EL (cell line): ENCODE data around the gene MED9.
"Not testable (repeated sequence)": the region's sequence is repeated elsewhere in the genome, so short reads cannot be mapped to it uniquely, and the experiment has no call there.

ENCODE experiments used
- DNase-seq: peaks from one replicate; pipeline ENCODE4 v3.0.0-alpha.2; 2016

The MED9 gene

GRCh38 chr17:17456251-17456650 lies 20.5 kb upstream of the MED9 start:
- DNase-seq, result no peak

DNA sequence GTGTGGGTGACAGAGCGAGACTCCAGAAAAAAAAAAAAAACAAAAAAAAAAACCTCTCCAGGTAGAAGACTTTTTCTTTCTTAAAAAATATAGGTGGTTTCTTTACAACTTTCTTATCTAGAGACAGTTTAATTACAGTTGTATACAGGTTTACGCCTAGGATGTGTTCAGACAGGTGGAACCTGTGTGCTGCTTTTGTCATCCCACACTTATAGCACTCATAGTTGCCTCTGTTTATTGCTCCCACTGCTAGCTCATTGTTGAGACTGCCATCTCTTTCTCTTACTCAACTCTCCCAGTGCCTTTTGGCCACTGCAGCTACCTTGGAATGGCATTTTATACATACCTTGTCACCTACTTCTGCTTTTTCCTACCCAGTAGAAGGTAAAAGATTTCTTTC lies 19.1 kb upstream of the MED9 start:
- DNase-seq, result no peak

- DNase-seq, result no peak
These were observed 16.8 kb upstream of the MED9 start for GRCh38 chr17:17460038-17460437.

DNA sequence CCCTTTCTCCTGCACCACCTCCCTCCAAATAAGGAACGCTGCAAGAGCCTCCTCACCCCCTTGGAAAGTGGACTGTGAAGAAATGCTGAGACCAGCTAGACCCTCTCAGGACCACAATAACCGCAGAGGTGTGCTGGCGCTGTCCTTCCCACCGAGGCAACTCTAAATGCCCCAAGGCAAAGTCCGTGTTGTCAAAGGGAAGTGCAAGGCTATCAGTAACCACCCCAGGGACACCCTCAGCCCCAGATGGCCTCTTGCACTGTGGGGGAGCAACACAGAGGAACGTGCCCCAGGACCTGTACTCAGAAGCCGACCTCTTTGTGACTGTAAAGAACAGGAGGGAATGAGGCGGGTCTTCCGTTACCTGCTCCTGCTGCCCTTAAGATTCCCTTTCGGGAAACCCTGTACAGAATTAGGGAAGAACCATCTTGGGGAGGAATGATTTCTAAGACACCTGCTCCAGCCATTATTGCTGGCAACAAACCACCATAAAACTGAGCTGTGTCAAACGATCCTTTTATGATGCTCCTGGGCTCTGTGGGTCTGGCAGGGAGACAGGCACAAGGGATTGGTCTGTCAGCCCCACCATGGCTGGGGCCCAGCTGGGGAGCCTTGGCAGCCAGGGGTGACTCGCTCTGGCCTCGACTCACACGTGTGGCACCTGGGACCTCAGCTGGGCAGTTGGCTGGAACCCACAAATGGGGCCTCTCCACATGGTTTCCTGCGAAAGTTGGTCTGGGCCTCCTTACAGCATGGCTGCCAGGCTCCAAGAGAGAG lies 14.6 kb upstream of the MED9 start:
- no peak for DNase-seq

- DNase-seq, result no peak
These were observed 13.0 kb upstream of the MED9 start for GRCh38 chr17:17463821-17464220.

- DNase-seq, result not testable (repeated sequence)
These were observed 10.9 kb upstream of the MED9 start for GRCh38 chr17:17465878-17466277.

DNA sequence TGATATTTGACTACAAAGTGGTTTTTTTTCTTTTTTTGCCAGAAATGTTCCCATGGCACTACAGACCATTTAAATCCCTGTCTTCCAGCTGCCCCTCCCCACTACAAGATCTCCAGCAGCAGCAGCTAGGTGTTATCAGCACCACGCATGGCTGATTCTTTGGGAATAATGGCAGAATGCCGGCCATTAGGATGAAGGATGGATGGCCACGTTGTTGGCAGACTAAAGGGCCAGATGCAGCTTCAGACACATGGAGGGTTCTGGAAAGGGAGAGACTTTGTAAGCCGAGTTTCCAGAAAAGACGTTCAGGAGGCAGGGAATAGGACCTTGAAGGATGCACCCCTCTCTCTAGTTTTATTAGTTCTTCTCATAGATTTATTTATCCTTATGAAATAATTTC lies 10.3 kb upstream of the MED9 start:
- DNase-seq, result no peak

DNA sequence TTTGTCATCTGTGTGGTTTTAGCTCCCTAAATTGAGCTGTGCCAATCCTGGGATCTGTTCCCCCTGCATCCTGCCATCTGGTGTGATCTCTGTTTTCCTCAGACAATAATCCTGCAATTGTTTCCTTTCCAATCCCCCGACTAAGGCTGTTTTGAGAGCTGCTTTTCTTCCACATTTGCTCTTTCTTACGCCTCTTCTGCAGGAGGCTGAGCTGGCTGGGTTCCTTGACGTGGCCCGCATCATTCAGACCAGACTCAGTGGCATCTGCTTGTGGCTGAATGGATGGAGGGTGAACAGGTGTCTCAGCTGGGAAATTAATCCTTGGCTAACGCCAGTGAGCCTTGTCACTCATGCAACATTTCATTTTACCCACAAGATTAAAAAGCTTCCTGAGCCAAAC lies 9.8 kb upstream of the MED9 start:
- DNase-seq, result no peak

- DNase-seq, result peak; percentile 33
These were observed 9.1 kb upstream of the MED9 start for GRCh38 chr17:17467720-17468119.

DNA sequence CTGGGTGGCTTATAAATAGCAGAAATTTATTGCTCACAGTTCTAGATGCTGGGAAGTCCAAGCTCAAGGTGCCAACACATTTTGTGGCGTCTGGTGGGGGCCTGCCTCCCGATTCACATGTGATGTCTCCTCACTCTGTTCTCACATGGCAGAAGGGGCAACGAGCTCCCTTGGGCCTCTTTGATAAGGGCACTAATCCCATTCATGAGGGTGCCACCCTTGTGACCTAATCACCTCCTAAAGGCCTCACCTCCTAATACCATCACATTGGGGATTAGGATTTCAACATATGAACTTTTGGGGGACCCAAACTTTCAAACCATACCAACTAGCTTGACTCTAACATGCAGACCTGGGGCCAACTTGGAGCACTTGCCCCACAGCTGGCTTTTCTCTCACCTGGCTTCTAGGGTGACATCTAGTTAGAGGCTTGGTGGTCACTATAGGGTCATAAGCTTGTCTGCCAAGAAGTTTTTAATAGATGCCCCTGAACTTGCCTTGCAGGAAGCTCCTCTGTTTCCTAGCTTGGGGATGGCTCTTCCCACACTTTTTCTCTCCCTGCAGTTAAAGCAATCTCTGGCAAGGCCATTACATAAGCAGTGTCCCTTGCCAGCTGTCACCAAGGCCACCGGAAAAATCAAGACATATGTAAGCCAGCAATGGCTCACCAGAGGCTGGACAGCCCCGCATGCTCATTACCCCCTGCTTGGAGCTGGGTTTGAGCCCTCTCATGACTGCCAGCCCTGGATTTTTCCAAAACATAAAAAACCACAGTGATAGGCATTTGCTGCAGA lies 8.4 kb upstream of the MED9 start:
- no peak for DNase-seq

DNA sequence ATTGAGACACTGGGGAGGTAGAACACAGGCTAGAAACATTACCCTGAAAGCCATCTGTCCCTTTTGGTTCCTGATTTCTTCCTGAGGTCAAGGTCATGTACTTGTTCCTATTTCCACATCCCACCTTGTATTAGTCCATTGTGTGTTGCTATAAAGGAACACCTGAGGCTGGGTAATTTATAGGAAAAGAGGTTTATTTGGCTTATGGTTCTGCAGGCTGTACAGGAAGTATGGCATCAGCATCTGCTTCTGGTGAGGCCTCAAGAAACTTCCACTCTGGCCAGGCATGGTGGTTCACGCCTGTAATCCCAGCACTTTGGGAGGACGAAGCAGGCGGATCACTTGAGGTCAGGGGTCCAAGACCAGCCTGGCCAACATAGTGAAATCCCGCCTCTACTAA lies 7.4 kb upstream of the MED9 start:
- no peak for DNase-seq

- DNase-seq, result no peak
These were observed 6.8 kb upstream of the MED9 start for GRCh38 chr17:17469996-17470395.

GRCh38 chr17:17472333-17472920 lies 4.4 kb upstream of the MED9 start:
- no peak for DNase-seq

- no peak for DNase-seq
These were observed 2.5 kb upstream of the MED9 start for GRCh38 chr17:17474341-17474740.

- no peak for DNase-seq
These were observed 2.4 kb downstream of the MED9 start for GRCh38 chr17:17479209-17479608.

DNA sequence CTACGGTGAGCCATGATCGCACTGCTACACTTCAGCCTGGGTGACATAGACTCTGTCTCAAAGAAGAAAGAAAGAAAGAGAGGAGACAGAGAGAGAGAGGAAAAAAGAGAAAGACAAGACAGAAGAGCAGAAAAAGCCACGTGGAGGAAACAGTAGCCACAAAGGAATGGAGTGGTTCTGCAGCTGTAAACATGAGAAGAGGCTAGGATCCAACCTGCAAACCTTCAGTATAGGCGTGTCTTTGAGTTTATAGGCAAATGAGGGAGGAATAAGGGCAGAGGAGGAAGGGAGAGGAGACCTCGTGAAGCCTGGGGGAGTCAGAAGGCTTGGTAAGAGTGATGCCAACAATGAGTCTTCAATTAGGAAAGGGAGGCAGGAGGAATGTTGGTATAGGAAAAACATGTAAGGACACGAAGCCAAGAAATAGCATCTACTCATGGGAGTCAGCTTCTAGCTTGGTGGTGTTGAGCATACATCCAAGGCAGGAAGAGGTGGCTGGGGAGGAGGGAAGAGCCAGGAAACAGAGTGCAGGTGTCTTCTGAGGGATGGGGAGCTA lies 3.9 kb downstream of the MED9 start:
- no peak for DNase-seq

- DNase-seq, result no peak
These were observed 5.1 kb downstream of the MED9 start for GRCh38 chr17:17481860-17482259.

DNA sequence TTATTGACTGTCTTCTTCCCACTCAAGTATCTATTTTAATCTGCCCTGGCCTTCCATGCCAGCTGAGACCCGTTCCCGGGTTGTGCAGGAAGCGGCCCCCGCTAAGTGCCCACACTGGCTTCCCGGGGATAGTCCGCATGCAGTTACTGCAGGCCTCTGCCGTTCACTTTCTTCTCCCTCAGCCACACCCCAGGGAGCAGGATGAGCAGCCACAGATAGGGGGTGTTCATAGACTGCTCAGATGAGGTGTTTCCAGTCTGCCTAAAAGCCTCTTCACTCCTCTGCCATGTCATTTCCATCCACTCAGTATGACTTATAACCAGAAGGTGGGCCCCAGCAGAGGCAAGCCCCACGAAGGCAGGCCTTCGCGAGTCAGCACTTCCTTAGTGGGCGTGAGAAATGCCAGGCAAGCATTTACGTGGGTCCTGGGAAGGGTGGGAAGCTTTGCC lies 7.7 kb downstream of the MED9 start:
- DNase-seq, result peak; percentile 34

- no peak for DNase-seq
These were observed 8.6 kb downstream of the MED9 start for GRCh38 chr17:17485420-17485819.

DNA sequence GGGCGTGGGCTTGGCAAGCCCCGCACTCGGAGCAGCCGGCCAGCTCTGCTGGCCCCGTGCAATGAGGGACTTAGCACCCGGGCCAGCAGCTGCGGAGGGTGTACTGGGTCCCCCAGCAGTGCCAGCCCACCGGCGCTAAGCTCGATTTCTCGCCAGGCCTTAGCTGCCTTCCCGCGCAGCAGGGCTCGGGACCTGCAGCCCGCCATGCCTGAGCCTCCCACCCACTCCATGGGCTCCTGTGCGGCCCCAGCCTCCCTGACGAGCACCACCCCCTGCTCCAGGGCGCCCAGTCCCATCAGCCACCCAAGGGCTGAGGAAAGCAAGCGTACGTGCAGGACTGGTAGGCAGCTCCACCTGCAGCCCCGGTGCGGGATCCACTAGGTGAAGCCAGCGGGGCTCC lies 9.6 kb downstream of the MED9 start:
- not testable (repeated sequence) for DNase-seq

GRCh38 chr17:17487998-17488397 lies 11.2 kb downstream of the MED9 start:
- no peak for DNase-seq

DNA sequence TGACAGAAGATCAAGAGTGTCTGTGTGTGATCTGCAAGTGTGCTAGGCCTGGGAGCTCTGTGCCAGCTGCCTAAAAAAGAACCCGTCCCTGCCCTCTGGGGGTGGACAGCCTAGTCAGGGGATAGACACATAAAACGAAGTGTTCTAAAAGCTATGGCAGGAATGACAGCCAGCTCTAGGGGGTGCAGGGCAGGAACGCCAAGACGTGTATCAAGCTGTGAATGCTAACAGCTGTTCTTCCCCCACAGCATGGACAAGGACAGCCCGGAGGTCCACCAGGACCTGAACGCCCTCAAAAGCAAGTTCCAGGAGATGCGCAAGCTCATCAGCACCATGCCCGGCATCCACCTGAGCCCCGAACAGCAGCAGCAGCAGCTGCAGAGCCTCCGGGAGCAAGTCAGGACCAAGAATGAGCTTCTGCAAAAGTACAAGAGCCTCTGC lies 14.3 kb downstream of the MED9 start:
- DNase-seq, result no peak

GRCh38 chr17:17491546-17491988 lies 14.8 kb downstream of the MED9 start:
- no peak for DNase-seq

GRCh38 chr17:17492085-17492484 lies 15.3 kb downstream of the MED9 start:
- no peak for DNase-seq
